NB4 (cell line): ENCODE data around the gene EDC4.
"Not testable (repeated sequence)": the region's sequence is repeated elsewhere in the genome, so short reads cannot be mapped to it uniquely, and the experiment has no call there.

Experiments used
- MYC ChIP-seq: IDR thresholded peaks from 2 replicates; pipeline ENCODE4 v1.6.1; 2011; ENCODE audit warnings: low read depth, low read length
- POLR2A ChIP-seq: IDR thresholded peaks from 2 replicates; pipeline ENCODE4 v1.6.1; 2011; ENCODE audit warnings: mild to moderate bottlenecking; ENCODE audit not compliant: insufficient read length; ENCODE audit errors: extremely low read depth
- TF ChIP-seq, protein P1 (sequence below): IDR thresholded peaks from one replicate; pipeline ENCODE4 v1.5.1; 2012; ENCODE audit warnings: low read depth, low read length
- TF ChIP-seq, protein P2 (sequence below): IDR thresholded peaks from 2 replicates; pipeline ENCODE4 v1.6.1; 2011; ENCODE audit warnings: low read depth, low read length

DNA sequence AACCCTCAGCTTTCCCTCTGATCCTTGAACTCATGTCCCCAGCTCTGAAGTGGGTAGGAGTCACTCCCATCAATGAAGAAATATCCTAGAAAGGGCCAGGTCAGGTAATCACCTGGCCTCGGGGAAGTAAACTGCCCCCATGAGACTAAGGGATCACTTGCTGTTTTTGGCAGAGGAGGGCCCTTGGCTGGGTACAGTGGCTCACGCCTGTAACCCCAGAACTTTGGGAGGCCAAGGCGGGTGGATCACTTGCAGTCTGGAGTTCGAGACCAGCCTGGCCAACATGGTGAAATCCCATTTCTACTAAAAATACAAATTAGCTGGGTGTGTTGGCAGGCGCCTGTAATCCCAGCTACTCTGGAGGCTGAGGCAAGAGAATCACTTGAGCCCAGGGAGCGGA lies 8.8 kb upstream of the EDC4 start:
- TF ChIP-seq, protein P1, sequence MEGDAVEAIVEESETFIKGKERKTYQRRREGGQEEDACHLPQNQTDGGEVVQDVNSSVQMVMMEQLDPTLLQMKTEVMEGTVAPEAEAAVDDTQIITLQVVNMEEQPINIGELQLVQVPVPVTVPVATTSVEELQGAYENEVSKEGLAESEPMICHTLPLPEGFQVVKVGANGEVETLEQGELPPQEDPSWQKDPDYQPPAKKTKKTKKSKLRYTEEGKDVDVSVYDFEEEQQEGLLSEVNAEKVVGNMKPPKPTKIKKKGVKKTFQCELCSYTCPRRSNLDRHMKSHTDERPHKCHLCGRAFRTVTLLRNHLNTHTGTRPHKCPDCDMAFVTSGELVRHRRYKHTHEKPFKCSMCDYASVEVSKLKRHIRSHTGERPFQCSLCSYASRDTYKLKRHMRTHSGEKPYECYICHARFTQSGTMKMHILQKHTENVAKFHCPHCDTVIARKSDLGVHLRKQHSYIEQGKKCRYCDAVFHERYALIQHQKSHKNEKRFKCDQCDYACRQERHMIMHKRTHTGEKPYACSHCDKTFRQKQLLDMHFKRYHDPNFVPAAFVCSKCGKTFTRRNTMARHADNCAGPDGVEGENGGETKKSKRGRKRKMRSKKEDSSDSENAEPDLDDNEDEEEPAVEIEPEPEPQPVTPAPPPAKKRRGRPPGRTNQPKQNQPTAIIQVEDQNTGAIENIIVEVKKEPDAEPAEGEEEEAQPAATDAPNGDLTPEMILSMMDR: not testable (repeated sequence)
- TF ChIP-seq MYC, POLR2A: not testable (repeated sequence)
- TF ChIP-seq, protein P2, sequence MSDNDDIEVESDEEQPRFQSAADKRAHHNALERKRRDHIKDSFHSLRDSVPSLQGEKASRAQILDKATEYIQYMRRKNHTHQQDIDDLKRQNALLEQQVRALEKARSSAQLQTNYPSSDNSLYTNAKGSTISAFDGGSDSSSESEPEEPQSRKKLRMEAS: not testable (repeated sequence)
